Renal cortical epithelial cell (primary cell): Measurements from ENCODE around the gene LTBP2. TPM values are rescaled to one million over a fixed set of nuclear protein-coding genes. Genes with fewer than 3 reads are reported as not detected.
A peak's percentile ranks its signal among the peaks of the same experiment; 100 is the strongest.

ENCODE experiments used
- DNase-seq: peaks from one replicate; pipeline ENCODE4 v3.0.0-alpha.2; 2011; ENCODE audit warnings: low read depth
- total RNA-seq: library from RNA; depleted of rRNA; stranded (reverse); fragments of >200 nt; gene quantifications from 2 replicates; pipeline ENCODE4 v1.2.3, GENCODE V29; 2014

Gene LTBP2
- 42.4 and 68.2 TPM in 2 replicates for total RNA-seq

DNA sequence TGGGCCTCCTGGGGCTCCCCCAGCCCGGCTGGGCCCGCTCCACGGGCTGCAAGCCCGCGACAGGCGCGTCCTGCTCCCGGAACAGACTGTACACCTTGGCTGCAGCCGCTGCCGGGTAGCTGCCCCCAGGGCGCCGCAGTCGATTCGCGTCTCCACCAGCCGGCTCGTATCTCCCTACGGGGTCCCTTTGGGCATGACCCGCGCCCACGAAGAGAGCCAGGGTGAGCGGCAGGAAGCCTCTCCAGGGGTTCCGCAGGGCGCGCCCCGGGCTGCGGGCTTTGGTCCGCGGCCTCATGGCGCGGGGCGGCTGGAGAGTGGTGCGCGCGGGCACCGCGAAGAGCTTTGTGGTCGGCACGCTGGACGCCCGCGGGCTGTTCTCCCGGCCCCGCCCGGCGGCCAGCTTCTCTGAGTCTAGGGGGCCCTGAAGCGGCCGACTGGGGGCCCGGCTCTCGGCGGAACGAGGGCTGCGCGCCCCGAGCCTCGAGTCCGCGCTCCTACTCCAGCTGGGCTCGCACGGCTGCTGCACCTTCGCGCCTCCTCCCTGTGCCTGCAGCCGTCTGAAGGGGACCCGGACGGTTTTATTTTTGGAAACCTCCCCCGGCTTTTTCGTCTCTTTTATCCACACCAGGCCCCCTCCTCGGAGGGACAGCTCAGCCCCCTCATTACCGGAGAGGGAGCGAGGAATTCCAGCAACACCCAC lies at the start of gene LTBP2:
LTBP2 (minus strand) TSS at position 588 of the 700 bp plus-strand sequence; CDS start at position 295, 293 bp downstream.
- DNase-seq: no peak

DNA sequence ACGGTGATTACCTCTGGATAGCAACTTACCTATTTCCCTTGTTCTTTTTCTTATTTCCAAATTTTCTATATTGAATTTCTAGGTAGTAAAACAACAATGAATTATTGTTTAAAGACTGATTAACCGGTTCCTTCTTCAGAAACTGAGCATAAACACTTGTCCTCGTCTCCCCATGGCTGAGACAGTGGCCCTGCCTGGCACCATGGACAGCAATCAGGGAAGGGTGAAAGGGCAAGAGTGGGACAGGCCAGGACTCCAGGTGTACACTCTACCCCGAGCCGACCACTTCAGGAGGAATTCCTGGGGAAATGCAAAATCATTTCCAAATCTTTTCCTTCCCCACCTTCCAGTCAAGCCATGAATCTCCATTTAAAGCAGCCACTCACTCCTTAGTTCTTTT lies 48.8 kb upstream of the LTBP2 start:
- no peak for DNase-seq

DNA sequence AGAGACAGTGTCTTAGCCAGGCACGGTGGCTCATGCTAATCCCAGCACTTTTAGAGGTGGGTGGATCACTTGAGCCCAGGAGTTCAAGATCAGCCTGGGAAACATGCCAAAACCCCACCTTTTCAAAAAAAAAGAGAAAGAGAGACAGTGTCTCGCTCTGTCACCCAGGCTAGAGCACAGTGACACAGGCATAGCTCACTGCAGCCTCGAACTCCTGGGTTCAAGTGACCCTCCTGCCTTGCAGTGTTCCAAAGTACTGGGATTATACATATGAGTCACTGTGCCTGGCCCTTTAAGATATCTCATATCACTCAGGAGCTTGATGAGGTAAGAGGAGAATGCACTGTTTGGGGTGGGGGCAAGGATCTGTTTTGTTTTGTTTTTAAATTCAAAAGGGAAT lies 48.1 kb upstream of the LTBP2 start:
- DNase-seq: no peak

DNA sequence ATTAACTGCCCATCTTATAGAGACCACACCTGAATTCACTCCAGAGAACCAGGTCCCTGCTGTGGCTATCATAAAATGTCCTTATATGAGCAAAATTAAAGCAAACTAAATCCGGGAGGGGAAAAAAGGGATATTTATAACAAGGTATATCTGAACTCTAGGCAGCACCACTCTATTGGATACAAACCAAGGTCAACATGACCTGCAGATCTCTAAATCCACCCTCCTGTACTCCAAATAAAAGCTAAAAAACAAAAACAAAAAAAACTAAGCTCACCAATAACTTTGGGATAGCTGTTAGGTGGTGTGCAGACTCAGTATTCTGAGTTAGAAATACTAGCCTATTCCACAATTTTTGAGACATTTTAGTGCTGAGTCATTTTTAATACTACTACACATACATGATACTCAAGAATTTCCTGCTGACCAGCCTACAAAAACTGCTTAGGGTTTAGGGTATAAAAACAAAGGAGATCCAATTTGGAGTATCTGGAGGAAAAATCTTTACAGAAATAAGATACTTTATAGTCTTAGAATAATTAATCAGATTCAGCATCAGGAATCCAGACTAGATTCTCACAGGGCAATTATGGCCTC lies 46.6 kb upstream of the LTBP2 start:
- peak; percentile 10 for DNase-seq

DNA sequence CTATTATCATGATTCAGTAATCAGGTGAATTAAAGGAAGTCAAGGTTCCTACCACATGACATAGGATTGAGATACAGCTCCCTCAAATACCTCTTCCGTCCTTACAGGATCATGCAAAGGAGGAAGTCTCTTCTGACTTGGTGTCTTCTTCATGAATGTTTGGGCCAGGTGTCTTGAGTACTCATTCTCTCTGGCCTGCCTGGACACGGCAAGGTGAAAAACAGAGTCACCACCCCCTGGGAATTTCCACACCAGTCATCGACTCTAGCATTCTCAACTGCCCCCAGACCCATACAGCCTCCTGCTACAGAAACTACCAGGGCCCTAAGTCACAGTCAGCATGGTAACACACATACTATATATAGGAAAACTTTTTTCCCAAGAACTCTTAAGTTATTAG lies 44.9 kb upstream of the LTBP2 start:
- DNase-seq: no peak

DNA sequence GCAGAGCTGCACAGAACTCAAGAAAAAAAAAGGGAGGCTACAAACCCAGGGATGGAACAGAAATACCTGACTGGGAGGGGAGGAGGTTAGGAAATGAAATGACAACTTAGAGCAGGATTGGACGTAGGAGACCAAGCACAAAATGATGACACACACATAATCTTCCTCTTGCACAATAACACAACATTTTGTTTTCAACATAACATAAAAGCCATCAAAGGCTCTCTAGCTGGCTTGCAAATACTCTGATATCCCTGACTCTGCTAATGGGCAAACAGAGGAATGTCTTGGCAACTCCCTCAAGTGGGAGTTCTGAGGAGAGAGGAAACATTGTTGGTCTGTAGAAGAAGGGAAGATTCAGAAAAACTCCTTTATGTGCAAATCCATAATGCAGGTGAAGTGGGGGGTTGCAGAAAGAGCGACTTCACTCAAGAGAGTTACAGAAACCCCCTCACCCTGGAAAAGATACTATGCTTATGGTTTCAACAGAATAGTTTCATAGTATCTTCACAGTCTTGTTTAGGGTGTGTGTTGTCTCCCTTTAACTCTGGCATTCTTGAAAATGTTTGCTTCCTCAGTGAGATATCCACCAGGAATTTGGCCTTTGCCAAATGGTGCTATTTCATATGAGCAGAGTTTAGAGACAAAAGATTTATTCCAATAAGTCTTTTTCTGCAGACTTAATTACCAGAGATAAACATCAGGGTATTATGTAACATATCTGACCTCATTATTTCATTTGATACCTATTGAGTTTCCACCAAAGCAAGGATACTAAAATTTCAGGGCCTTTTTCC lies 43.8 kb upstream of the LTBP2 start:
- DNase-seq: peak; percentile 37

DNA sequence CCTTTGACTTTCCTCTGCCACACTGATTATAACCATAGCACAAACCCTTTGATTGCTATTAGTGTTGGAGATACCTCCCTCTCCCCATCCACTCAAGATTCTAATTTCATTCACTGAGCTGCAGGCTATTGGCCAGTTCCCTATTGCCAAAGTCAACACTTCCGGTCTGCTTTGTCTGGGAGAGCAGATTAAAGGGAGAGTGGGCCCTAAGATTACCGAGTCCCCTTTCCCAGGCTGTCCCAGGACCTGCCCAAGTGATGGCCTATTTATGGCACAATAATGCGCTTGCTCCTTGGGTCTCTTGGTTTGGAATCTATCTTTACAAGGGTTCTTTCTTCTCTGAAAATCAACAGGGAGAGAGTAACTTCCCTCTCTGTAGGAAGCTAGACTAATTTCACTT lies 42.9 kb upstream of the LTBP2 start:
- no peak for DNase-seq

DNA sequence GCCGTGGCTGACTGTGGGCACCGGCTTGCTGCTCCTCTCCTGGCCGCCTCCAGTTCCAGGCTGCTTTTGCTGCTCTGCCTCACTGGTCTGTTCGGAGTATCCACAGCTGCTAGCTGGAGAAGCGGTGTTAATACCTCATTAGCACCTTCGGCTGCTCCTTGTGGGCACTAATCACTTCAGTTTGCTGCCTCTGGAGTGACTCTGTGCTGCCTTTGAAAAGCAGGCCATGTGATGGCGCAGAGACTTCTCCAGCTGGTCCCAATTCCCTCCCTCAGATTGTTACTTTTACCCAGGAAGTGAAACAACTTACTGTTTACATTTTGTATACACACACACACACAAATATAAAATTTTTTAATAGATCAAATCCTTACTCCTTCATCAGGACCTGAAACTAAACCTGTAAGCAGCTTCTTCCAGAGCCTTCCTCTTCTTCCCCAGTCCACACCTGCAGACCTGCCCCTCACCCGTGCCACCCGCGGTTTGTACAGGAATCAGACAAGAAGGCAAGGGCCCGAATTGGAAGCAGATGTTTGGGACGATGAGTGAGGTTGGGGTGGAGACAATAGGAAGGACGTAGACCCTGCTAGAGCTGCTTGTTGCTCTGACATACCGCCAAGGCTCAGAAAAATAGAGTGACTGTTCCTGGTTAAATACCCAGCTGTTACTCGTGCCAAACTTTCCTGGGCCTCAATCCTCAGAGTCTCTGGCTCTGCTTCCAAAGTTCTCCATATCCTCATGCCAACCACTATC lies 41.5 kb upstream of the LTBP2 start:
- DNase-seq: no peak

DNA sequence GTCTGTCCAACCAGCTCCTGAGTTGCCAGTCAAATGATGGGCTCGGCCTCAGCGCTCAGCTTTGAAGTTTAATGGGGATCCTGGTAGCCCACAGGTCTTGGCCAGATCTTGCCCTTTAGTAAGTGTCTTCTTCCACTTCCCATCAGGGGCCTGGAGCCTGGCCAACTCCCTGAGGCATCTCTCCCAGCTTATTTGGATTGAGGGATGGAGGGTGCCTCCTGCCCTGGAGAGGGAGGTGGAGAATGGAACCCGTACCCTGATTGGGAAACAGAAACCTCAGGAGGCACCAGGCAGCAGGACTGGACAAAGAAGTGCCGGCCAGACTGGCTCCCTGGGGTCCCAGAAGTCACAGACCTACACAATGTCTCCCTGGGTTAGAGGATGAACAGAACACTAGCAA lies 40.5 kb upstream of the LTBP2 start:
- no peak for DNase-seq

DNA sequence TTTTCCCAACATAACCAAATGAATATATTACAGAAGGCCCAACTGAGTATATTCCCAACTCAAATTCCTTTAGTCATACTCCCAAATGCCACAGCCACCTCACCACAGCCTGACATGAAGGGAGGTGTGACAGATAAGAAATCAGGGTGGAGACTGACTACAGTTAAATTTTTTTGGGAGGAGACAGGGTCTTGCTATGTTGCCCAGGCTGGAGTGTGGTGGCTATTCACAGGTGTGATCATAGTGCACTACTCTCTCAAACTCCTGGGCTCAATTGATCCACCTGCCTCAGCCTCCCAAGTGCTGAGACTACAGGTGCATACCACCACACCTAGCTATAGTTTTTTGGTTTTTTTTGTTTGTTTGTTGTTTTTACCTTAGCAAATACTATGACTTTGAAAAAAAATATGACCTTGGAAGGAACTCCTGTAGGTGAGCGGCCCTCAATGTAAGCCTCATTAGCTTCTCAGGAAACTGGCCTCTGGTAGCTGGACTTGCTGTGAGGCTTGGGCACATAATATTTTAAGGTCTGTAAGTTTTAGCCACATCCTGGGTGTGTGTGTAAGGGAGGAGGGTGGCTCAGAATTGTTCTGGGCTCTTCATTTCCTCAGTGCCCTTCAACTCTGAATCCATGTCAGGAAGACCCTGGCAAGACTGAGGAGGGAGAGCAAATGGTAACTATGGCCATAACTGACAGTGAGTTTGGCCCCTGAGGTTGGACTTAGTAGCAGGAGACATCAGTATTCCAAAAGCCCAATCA lies 39.1 kb upstream of the LTBP2 start:
- no peak for DNase-seq

DNA sequence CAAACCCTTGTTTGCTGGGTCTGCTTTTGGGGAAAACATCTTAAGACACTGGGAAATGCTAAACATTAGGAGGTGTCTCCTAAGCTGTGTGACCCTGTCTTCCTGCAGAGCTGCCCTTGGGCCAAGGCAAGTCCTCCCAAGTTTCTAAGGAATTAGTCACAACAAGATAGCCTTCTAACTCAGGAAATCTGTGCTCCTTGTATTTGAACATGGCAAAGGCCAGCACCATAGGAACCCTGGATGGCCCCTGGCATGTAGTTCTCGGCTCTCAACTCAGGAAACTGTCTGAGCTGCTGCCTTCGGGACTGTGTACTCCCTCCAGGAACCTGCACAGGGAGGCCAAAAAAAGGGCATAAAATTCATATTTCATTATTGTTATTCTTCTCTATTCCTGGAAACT lies 37.6 kb upstream of the LTBP2 start:
- peak; percentile 12 for DNase-seq

DNA sequence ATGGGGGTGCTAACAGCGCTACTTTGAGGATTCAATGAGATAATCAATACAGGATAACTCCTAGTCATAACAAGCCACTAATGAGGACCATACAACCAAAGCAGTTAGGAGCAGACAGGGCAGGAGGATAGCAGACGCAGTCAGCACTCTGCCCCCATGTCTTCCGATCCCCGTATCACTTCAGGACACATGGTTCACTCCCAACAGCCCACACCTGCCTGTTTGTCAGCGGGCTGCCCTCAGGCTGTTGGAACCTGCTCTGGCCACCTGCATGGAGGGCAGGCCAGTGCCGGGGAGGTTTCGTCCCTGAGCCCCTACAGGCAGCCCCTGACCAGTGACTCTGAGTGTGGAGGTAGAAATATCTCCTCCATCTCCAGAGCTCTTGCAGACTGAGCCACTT lies 37.1 kb upstream of the LTBP2 start:
- DNase-seq: no peak

DNA sequence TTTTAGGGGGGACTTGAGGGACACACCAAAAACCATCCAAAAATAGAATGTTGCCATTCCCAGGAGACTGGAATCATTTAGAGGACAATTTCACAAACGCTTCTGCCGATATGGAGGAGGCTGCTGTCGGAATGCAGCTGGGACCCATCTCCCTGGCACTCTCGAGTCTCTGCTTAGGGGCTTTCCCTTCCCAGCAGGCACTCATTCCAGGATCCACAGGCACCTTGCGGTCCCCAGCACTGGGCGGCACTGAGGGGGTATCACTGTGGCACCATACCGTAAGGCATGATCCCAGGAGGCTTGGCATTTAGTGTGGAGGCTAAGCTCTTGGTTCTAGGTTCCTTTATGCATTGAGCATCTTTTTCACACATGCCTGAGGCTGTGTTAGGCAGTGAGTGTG lies 36.6 kb upstream of the LTBP2 start:
- DNase-seq: no peak

DNA sequence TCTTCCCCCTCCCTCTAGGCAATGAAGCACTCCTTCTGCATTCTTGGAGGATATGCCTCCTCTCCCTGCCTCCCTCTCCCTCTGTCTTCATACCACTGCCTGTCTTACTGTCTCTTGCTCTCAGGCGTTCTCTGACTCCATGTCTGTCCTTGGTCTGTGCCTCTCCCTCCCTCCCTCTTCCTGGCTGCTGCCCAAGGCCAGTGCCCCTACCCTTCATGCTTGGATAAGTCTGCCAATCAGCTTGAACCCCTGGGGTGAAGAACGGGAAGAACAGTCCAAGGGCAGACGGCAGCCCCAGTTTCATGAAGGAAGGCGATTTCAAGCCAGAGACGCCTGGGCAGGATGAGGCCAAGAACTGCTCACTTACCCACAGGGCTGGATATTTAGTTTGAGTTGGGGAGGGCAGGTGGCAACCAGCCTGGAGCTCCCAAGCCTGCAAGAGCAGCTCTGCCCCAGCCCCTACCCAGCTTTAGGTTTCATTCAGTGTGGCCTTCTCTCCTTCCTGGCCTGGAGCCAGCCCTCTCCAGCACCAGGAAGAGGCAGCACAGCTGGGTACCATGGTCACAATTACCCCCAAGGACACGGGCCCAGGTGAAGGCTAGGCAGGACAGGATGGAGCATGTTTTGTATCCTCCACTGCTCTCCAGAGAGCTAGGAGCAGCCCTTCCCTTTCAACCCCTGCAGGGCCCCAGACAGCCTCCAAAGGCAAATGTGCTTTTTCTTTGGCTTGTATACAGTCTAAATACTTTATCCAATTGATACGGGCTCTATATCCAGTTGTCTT lies 35.8 kb upstream of the LTBP2 start:
- DNase-seq: peak; percentile 34

DNA sequence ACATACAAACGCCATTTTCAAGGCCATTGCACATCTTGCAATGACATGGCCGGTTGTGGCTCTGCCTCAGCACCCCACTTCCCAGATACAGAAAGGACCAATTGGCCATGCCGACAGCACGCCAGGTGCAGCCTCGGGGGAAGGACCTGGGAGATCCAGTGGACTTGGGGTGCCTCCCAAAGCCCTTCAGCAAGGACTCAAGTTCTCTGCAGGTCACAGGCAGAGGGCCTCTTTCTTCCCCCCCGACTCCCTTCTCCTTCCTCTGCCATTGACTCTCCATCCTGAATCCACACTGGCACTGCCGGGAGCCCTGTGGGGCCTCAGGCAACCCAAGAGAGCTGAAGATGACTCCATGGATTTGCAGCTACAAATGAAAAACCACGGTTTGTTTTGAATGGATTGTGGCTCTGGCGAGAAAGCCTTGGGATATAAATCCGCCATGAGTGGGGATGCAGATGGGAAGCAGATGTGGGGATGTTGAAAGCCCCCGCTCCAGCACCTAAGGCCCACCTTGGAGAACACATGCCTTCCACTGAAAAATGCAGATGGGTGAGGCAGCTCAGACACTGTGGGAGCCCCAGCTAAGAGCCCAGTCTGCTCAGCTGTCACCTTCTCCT lies 35.1 kb upstream of the LTBP2 start:
- DNase-seq: no peak

DNA sequence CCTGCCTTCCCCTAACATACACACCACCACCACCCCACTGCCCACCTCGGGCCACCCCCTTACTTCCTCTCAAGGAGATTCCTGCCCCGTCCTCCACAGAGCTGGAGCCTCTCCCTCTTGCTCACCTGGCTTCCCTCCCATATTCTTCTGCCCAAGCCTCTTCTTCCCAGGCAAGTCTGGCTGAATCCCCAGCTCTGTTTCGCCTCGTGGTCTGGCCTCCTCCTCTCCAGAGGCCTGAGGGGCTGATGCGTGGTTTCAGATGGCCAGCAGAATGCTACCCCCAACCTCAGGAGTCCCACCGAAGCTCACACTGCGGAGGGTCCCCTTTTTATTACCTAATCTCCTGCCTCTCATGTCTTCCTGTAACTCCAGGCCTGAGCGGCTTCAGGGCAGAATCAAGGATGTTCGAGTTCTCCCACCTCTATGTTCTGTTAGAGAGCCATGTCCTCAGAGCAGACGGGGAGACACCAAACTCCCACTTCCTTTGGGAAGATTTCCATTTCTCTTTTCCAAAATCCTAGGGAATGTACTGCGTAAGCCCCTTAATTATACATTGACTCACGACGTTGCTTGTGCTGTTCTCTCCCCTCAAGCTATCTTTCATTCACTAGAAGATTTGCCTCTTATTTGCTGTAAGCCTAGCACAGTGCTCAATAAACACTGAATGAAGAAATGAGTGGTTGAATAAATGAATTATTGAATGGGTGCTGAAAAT lies 33.9 kb upstream of the LTBP2 start:
- DNase-seq: no peak

DNA sequence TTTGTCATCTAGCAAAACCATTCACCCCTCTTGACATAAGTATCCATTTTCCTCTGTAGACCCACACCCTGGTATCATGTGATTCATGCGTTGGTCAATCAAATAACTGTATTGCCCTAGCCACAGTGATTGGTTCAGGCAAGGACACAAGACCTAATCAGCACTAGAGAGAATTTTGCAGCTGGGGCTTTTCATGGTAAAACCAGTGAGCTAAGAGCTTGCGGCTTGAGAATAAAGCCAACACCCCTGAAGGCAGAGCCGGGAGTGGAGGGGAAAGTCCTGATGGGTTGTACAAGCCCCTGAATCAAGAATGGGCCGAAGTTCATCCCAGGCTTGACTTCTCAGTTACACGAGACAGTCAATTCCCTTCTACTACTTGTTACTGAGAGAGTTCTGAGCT lies 33.2 kb upstream of the LTBP2 start:
- DNase-seq: no peak

DNA sequence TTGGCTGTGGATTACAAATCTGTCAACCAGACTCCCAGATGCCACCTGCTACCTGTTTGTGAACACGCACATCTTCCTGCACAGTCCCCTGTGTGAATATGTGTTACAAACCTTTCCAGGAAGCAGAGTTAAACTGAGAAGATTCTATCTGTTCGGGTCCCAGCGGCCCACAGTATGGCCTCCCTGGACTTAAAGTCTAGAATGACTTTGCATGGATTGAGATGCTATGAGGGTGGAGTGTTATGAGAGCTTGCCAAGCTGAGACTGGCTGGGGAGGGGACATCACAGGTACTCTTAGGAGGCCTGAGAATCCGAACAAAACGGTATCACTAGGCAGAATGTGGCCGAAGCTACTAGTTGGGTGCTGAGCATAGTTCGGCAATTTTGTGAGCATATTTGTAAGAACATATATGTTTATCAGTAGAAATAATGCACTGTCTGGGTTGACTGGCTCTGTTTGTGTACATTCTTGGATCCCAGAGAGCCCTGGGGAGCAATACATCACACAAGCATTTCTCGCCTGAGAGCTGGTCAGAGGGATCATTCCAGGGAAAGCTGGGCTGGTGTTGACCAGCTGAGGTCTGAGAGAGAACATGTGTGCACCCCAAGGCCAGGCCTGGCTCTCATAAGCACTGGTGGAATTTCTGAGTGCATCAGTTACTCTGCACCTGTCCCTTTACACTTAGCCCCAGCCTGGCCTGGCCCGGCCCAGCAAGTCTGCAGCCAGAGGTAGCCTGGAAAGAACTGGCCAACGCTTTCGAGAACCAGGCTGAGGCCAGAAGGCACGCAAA lies 29.8 kb upstream of the LTBP2 start:
- DNase-seq: no peak

DNA sequence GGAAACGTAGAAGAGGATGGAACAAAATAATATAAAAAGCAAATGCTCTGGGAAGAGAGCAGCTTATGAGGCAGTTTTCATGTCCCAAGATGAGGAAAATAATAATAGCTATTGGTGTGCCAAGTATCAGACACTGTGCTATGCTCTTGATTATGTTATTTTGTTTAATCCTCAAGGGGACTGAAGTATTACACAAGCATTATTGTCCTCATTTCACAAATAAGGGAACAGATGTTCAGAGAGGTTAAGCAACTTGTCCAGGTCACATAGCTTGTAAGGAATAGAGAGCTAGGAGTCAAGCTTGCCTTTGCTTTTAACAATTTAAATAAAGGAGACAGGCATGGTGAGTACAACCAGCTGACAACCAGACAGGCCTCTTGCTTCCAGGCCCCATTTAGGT lies 26.9 kb upstream of the LTBP2 start:
- DNase-seq: no peak
